Stomach (tissue), 9 donors: ENCODE data around the gene MTFP1. TPM values are rescaled to one million over a fixed set of nuclear protein-coding genes. Genes with fewer than 3 reads are reported as not detected.

Source experiments
- DNase-seq, 2 donors: peaks; one replicate each; pipeline versions ENCODE4 v3.0.0 to v3.0.0-alpha.2; 2013 to 2019
- H3K27ac ChIP-seq, 5 donors: fragments of 200-600 bp in 4 of 5; sonication (generic) in 4 of 5; one replicate each; pipeline ENCODE4 v1.5.1; 2013 to 2019; ENCODE audit warnings: mild to moderate bottlenecking in 1 of 5, moderate library complexity in 1 of 5
- H3K27me3 ChIP-seq, 3 donors: fragments of 200-600 bp; sonication (generic); one replicate each; pipeline ENCODE4 v1.5.1; 2017 to 2019; ENCODE audit warnings: mixed run types in 1 of 3
- H3K36me3 ChIP-seq, 4 donors: fragments of 200-600 bp; sonication (generic); 1 replicate in 3 of 4; 2 replicates in 1 of 4; pipeline ENCODE4 v1.5.1; 2016 to 2019
- H3K4me1 ChIP-seq, 4 donors: fragments of 200-600 bp; sonication (generic); one replicate each; pipeline ENCODE4 v1.5.1; 2016 to 2019
- H3K4me3 ChIP-seq, 4 donors: fragments of 200-600 bp; sonication (generic) in 3 of 4; one replicate each; pipeline ENCODE4 v1.5.1; 2016 to 2019; ENCODE audit warnings: mild to moderate bottlenecking in 1 of 4
- H3K9me3 ChIP-seq, 4 donors: fragments of 200-600 bp; sonication (generic); one replicate each; pipeline ENCODE4 v1.5.1; 2016 to 2019
- CTCF ChIP-seq, 7 experiments: fragments of 450-650 bp in 4 of 7; fragments of 200-600 bp in 3 of 7; sonication (generic) in 3 of 7; IDR thresholded peaks; one replicate each; pipeline ENCODE4 v1.5.1; 2016 to 2019; ENCODE audit warnings: antibody characterized with exemption in 7 of 7, control low read depth in 2 of 7, mild to moderate bottlenecking in 1 of 7
- EP300 ChIP-seq: sonication (generic); formaldehyde crosslinking; IDR thresholded peaks from one replicate; pipeline ENCODE4 v1.6.1; 2017; ENCODE audit warnings: antibody characterized with exemption
- POLR2A ChIP-seq, 4 donors: fragments of 450-650 bp; IDR thresholded peaks; one replicate each; pipeline ENCODE4 v1.6.1; 2016; ENCODE audit warnings: antibody characterized with exemption in 4 of 4, control low read depth in 2 of 4, mild to moderate bottlenecking in 1 of 4, moderate library complexity in 1 of 4
- POLR2AphosphoS5 ChIP-seq, 3 donors: sonication (generic); formaldehyde crosslinking; IDR thresholded peaks; one replicate each; pipeline ENCODE4 v1.6.1; 2016; ENCODE audit warnings: antibody characterized with exemption in 3 of 3
- WGBS, 5 donors: extraction: QIAGEN DNeasy Blood & Tissue Kit in 3 of 5; methylation state at CpG; one replicate each; pipeline versions ENCODE4 v1.1.5 to v1.1.7; 2013 to 2018; 5-methylcytosine and 5-hydroxymethylcytosine counted together
- intact Hi-C: fragments of 100-400 bp; cut with DNase I; formaldehyde crosslinking; loops from one replicate; pipeline ENCODE4 v1.15.1; 2023; ENCODE audit warnings: low total_unique reads
- polyA plus RNA-seq, 3 donors: library from polyadenylated mRNA; stranded (reverse); fragments of 200-250 nt; gene quantifications; one replicate each; pipeline ENCODE4 v1.2.3, GENCODE V29; 2013
- total RNA-seq, 5 donors: library from RNA; depleted of rRNA; stranded (reverse); fragments of >200 nt; gene quantifications; one replicate each; pipeline versions ENCODE4 v1.1.0 to v1.2.3, GENCODE V29; 2014 to 2016
- donor health status: healthy with polysubstance abuse.
- donor health status: Bipolar disorder and iron deficiency.
- donor health status: healthy.

MTFP1 gene
- total and polyA plus RNA-seq, 8 donors = 1.8 to 45.0 (median 14.8) TPM; not detected in 1

GRCh38 chr22:30413001-30413400, 12.6 kb upstream of the MTFP1 start:
- H3K27ac ChIP-seq = no peak overlapping the region
- H3K36me3 ChIP-seq = peaks cover 14 to 98% (median 90%) of the 10 kb centered on the region in 4 donors
- H3K4me1 ChIP-seq = peaks cover 9 to 24% (median 18%) of the 10 kb centered on the region in 4 donors
- WGBS, 5 donors = 86 to 93% (median 90%) methylated on average over 4 of the region's 4 CpGs
- H3K4me3 ChIP-seq = no peak overlapping the region
- no peaks in the 10 kb centered on the region for H3K9me3 ChIP-seq
- no peak for DNase-seq
- no peaks in the 10 kb centered on the region for H3K27me3 ChIP-seq
- TF ChIP-seq CTCF (IDR thresholded peaks at IDR 0.05) = no peak
- TF ChIP-seq POLR2AphosphoS5 (IDR thresholded peaks at IDR 0.05) = no peak
- TF ChIP-seq EP300 = no peak
- TF ChIP-seq POLR2A (IDR thresholded peaks at IDR 0.05) = no peak
- intact Hi-C loops = no loop called here

GRCh38 chr22:30413745-30414524, 11.6 kb upstream of the MTFP1 start:
- DNase-seq = no peak
- H3K36me3 ChIP-seq = peaks cover 10 to 98% (median 90%) of the 10 kb centered on the region in 4 donors
- no peaks in the 10 kb centered on the region for H3K9me3 ChIP-seq
- H3K27me3 ChIP-seq = no peaks in the 10 kb centered on the region
- 79 to 88% (median 86%) methylated on average over 5 of the region's 5 CpGs for WGBS, 5 donors
- intact Hi-C loops = no loop called here
- peaks cover 15 to 33% (median 24%) of the 10 kb centered on the region in 4 donors for H3K4me1 ChIP-seq
- H3K27ac ChIP-seq = no peak overlapping the region
- H3K4me3 ChIP-seq = no peak overlapping the region
- TF ChIP-seq EP300 (no peak), POLR2A (IDR thresholded peaks at IDR 0.05) (no peak), CTCF (IDR thresholded peaks at IDR 0.05) (no peak), POLR2AphosphoS5 (IDR thresholded peaks at IDR 0.05) (no peak)

- Histone ChIP-seq H3K4me3 (no peak overlapping the region), H3K36me3 (peaks cover 10 to 95% (median 89%) of the 10 kb centered on the region in 4 donors), H3K27ac (no peak overlapping the region), H3K9me3 (no peaks in the 10 kb centered on the region), H3K27me3 (no peaks in the 10 kb centered on the region), H3K4me1 (peaks cover 15 to 40% (median 30%) of the 10 kb centered on the region in 4 donors)
- WGBS, 5 donors = 81 to 93% (median 90%) methylated on average over 4 of the region's 4 CpGs
- DNase-seq = no peak
- TF ChIP-seq CTCF (IDR thresholded peaks at IDR 0.05) (no peak), POLR2A (IDR thresholded peaks at IDR 0.05) (no peak), POLR2AphosphoS5 (IDR thresholded peaks at IDR 0.05) (no peak), EP300 (no peak)
- intact Hi-C loops = no loop called here
Observed at GRCh38 chr22:30414525-30415047, 11.0 kb upstream of the MTFP1 start.

- TF ChIP-seq CTCF (IDR thresholded peaks at IDR 0.05) (no peak), EP300 (no peak), POLR2A (IDR thresholded peaks at IDR 0.05) (no peak), POLR2AphosphoS5 (IDR thresholded peaks at IDR 0.05) (no peak)
- 35 to 63% (median 51%) methylated on average over 2 of the region's 2 CpGs for WGBS, 5 donors
Observed at GRCh38 chr22:30416403-30416802, 9.2 kb upstream of the MTFP1 start.

More at GRCh38 chr22:30416403-30416802, 9.2 kb upstream of the MTFP1 start:
- H3K36me3 ChIP-seq = peaks cover 10 to 84% (median 73%) of the 10 kb centered on the region in 4 donors
- peaks cover 30 to 58% (median 47%) of the 10 kb centered on the region in 4 donors for H3K4me1 ChIP-seq
- no peak for DNase-seq
- H3K4me3 ChIP-seq = no peak overlapping the region
- H3K27me3 ChIP-seq = no peaks in the 10 kb centered on the region
- intact Hi-C loops = no loop called here
- no peaks in the 10 kb centered on the region for H3K9me3 ChIP-seq
- peak overlapping the region in 4 of 5 donors; percentile 20 to 98 (median 72) for H3K27ac ChIP-seq
